Measurements from ENCODE around the gene INSYN2B.

DNA sequence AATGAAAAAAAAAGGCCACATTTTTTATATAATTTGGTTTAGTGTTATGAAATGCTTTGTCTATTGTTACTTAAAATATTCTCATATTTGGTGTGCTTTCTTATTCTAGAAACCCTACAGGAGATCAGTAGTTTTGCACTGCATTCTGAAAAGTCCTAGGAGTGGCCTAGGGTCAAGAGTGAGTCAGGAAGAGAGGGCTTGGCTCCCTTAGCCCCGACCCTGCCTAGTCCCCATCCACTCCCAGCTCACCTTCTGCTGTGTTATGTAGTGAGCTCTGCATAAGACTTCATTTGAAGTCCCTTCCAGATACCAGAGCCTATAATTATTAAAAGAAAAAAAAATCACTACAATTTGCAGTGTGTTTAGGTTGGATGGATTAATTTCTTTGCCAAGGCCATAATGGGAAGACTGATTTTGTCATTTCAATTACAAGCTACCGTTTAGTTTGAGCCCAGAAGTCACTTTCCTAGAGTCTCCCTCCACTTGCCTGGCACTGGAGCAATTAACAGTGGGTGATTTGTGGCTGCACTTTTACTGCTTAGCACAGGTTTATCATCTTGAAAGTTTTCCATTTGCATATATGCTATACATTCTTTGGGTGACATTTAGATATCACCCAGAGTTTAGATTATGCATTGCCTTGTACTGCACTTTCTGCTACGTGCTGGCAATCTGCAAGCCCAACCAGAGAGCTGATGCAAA lies 143.3 kb downstream of the INSYN2B start:
- TF ChIP-seq, protein P1, sequence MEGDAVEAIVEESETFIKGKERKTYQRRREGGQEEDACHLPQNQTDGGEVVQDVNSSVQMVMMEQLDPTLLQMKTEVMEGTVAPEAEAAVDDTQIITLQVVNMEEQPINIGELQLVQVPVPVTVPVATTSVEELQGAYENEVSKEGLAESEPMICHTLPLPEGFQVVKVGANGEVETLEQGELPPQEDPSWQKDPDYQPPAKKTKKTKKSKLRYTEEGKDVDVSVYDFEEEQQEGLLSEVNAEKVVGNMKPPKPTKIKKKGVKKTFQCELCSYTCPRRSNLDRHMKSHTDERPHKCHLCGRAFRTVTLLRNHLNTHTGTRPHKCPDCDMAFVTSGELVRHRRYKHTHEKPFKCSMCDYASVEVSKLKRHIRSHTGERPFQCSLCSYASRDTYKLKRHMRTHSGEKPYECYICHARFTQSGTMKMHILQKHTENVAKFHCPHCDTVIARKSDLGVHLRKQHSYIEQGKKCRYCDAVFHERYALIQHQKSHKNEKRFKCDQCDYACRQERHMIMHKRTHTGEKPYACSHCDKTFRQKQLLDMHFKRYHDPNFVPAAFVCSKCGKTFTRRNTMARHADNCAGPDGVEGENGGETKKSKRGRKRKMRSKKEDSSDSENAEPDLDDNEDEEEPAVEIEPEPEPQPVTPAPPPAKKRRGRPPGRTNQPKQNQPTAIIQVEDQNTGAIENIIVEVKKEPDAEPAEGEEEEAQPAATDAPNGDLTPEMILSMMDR (conservative IDR thresholded peaks at IDR 0.05; ENCODE audit: low read depth in 2 of 2): no peak
- TF ChIP-seq EZH2 (IDR thresholded peaks at IDR 0.05; ENCODE audit: low read depth, unreplicated experiment) (no peak), POLR2AphosphoS5 (IDR thresholded peaks at IDR 0.05; ENCODE audit: low read depth) (no peak), CREB1 (CRISPR knock-in tag; IDR thresholded peaks at IDR 0.05; ENCODE audit: low read depth) (no peak), EZH2phosphoT487 (IDR thresholded peaks at IDR 0.05; ENCODE audit: unreplicated experiment) (no peak), STAT1 (IDR thresholded peaks at IDR 0.05; ENCODE audit: unreplicated experiment) (no peak), JUNB (IDR thresholded peaks at IDR 0.05; ENCODE audit: unreplicated experiment) (no peak), ZNF114 (CRISPR knock-in tag; IDR thresholded peaks at IDR 0.05) (no peak), NANOG (IDR thresholded peaks at IDR 0.05; ENCODE audit: borderline replicate concordance) (no peak)
- TF ChIP-seq, protein P2, sequence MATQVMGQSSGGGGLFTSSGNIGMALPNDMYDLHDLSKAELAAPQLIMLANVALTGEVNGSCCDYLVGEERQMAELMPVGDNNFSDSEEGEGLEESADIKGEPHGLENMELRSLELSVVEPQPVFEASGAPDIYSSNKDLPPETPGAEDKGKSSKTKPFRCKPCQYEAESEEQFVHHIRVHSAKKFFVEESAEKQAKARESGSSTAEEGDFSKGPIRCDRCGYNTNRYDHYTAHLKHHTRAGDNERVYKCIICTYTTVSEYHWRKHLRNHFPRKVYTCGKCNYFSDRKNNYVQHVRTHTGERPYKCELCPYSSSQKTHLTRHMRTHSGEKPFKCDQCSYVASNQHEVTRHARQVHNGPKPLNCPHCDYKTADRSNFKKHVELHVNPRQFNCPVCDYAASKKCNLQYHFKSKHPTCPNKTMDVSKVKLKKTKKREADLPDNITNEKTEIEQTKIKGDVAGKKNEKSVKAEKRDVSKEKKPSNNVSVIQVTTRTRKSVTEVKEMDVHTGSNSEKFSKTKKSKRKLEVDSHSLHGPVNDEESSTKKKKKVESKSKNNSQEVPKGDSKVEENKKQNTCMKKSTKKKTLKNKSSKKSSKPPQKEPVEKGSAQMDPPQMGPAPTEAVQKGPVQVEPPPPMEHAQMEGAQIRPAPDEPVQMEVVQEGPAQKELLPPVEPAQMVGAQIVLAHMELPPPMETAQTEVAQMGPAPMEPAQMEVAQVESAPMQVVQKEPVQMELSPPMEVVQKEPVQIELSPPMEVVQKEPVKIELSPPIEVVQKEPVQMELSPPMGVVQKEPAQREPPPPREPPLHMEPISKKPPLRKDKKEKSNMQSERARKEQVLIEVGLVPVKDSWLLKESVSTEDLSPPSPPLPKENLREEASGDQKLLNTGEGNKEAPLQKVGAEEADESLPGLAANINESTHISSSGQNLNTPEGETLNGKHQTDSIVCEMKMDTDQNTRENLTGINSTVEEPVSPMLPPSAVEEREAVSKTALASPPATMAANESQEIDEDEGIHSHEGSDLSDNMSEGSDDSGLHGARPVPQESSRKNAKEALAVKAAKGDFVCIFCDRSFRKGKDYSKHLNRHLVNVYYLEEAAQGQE (IDR thresholded peaks at IDR 0.05; ENCODE audit: unreplicated experiment): no peak
- TF ChIP-seq, protein P3, sequence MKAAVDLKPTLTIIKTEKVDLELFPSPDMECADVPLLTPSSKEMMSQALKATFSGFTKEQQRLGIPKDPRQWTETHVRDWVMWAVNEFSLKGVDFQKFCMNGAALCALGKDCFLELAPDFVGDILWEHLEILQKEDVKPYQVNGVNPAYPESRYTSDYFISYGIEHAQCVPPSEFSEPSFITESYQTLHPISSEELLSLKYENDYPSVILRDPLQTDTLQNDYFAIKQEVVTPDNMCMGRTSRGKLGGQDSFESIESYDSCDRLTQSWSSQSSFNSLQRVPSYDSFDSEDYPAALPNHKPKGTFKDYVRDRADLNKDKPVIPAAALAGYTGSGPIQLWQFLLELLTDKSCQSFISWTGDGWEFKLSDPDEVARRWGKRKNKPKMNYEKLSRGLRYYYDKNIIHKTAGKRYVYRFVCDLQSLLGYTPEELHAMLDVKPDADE (IDR thresholded peaks at IDR 0.05): no peak
